Activated naive CD4-positive, alpha-beta T cell treated with anti-CD3 and anti-CD28 coated beads, Interleukin-2, amount 10 ng/mL, durations not matched to agents 7 days and 5 days (primary cell): Measurements from ENCODE around the gene ANAPC13.

Experiments
- CTCF ChIA-PET: fragments of 350-600 bp; sonication (Branson Sonifier 250); formaldehyde crosslinking; loops from one replicate; lab custom pipeline; 2021; ENCODE audit warnings: antibody characterized with exemption; lab: Charles Lee
- DNase-seq: peaks from one replicate; pipeline ENCODE4 v3.0.0-alpha.2; 2020
- H3K27ac Mint-ChIP-seq: one replicate; pipeline ENCODE4 v1.8.0; 2021; ENCODE audit warnings: mild to moderate bottlenecking, moderate library complexity, mixed read lengths
- H3K27me3 Mint-ChIP-seq: one replicate; pipeline ENCODE4 v1.8.0; 2021; ENCODE audit warnings: mild to moderate bottlenecking, mixed read lengths
- H3K36me3 Mint-ChIP-seq: one replicate; pipeline ENCODE4 v1.8.0; 2021; ENCODE audit warnings: mixed read lengths
- H3K4me1 Mint-ChIP-seq: one replicate; pipeline ENCODE4 v1.8.0; 2021; ENCODE audit warnings: mixed read lengths
- H3K4me3 Mint-ChIP-seq: one replicate; pipeline ENCODE4 v1.8.0; 2021; ENCODE audit warnings: mild to moderate bottlenecking, moderate library complexity, mixed read lengths
- H3K9me3 Mint-ChIP-seq: one replicate; pipeline ENCODE4 v1.8.0; 2021; ENCODE audit warnings: mixed read lengths

Gene ANAPC13, protein sequence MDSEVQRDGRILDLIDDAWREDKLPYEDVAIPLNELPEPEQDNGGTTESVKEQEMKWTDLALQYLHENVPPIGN

DNA sequence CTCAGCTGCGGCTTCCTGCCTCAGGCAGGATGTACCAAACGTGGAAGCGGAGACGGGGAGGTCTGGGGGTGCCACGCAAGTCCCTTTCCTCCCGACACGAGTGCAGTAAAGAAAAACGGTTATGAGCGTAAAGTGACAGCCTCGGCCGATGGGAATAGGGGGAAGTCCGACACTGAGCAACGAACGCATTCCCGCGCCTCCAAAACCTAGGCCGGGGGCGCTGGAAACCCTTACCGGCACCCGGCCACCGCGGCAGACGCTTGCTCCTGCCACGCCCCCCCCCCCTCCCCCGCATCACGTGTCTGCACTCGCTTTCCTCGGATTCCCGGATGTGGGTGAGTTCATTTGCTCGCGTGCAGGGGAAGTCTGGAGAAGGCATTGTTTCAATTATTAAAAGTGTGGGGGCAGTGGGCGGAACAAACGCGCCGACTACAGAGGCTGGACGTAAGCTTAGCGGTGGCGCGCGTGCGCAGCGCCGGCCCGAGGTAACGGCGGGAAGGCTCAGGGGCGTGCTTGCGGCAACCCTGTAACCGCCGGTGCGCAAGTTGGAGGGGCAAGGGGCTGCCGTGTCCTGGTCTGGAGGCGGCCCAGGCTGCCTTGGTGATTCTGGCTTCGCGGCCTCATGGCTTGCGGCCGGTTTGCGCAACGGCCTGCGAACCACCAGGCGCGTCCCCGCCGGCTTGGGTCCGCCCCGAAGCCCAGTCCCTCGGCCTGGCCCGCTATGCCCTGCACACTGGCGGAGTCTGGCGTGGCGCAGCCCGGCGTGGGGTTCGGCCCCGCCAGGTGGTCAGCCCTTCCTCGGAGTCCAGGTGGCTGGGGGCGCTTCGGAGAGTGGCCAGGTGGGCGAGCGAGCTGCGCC, at the start of gene ANAPC13, which contains the start of gene CEP63:
TSS of gene ANAPC13 (minus strand) at position 268 of the 859 bp plus-strand sequence. CDS start 3,081 bp downstream, outside the sequence.
TSS of gene CEP63 (plus strand) at position 340 of the 859 bp plus-strand sequence. CDS start 9,264 bp downstream, outside the sequence.
- H3K9me3 Mint-ChIP-seq: no peaks in the 10 kb centered on the region
- peaks cover 49% of the 10 kb centered on the region for H3K4me1 Mint-ChIP-seq
- H3K27ac Mint-ChIP-seq: peak within 1 kb of the TSS; percentile 98
- peak within 1 kb of the TSS; percentile 92 for H3K4me3 Mint-ChIP-seq
- peak; percentile 96 for DNase-seq
- peaks cover 32% of the 10 kb centered on the region for H3K36me3 Mint-ChIP-seq
- CTCF ChIA-PET: interaction anchor here (1.0 kb wide), 1 partner anchor 717 kb away, joined by 3 read pairs; no protein-coding TSS in a partner anchor
- peaks cover 6% of the 10 kb centered on the region for H3K27me3 Mint-ChIP-seq

DNA sequence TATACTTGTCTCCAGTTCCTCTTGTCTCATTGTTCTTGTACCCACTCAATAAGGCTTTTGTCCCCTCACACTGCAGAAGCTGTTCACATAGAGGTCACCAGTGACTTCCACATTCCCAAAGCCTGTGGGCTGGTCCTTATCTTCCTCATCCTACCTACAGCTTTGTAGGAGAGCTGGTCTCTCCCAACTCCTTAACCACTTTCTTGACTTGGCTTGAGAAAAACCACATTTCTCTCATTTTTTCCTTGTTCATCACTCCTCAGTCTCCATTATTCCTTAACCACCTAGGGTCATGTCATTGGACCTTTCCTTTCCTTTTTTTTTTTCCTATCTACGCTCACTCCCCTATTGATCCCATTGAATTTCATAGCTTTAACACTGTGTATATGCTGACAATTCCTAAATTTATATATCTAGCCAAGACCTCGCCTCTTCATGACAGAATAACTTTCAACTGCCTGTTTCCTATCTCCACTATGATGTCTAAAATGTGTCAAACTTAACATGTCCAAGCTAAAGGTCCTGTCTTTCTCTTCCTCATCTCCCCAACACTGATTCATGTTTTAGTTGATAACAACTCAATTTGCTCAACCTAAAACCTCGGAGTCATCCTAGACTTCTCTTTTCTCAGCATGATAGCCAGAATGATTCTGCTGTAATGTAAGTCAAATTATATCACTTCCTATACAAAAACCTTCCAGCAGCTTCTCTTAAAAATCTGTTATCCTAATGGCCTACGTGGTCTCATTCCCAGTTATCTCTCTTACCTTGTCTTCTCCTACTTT, 49.6 kb upstream of the ANAPC13 start:
- no peak for DNase-seq
- Mint-ChIP-seq H3K4me3 (no peak overlapping the region), H3K4me1 (no peaks in the 10 kb centered on the region), H3K27me3 (no peaks in the 10 kb centered on the region), H3K9me3 (no peaks in the 10 kb centered on the region), H3K36me3 (peaks cover 19% of the 10 kb centered on the region), H3K27ac (no peak overlapping the region)
- CTCF ChIA-PET: no interaction called here

DNA sequence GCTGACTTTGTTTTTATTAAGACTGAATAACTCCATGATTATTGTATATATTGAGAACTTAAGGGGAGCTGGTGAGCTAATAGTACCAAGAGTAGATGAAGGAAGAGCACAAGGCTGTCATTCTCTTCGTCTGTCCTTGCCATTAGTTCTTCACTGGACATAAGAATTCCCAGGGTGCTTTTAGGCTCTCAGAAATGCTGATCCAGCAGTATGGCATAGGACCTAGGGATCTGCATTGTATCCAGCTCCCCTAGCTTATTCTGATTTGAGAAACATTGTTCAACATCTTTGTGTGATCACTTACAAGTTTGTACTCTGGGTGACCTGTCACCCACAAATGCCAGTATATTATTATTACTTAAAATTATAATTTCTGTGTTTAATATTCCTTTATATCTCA, 47.7 kb upstream of the ANAPC13 start:
- Mint-ChIP-seq H3K4me3 (no peak overlapping the region), H3K27me3 (no peaks in the 10 kb centered on the region), H3K9me3 (no peaks in the 10 kb centered on the region), H3K4me1 (no peaks in the 10 kb centered on the region), H3K36me3 (peaks cover 19% of the 10 kb centered on the region), H3K27ac (no peak overlapping the region)
- DNase-seq: no peak
- CTCF ChIA-PET: no interaction called here

DNA sequence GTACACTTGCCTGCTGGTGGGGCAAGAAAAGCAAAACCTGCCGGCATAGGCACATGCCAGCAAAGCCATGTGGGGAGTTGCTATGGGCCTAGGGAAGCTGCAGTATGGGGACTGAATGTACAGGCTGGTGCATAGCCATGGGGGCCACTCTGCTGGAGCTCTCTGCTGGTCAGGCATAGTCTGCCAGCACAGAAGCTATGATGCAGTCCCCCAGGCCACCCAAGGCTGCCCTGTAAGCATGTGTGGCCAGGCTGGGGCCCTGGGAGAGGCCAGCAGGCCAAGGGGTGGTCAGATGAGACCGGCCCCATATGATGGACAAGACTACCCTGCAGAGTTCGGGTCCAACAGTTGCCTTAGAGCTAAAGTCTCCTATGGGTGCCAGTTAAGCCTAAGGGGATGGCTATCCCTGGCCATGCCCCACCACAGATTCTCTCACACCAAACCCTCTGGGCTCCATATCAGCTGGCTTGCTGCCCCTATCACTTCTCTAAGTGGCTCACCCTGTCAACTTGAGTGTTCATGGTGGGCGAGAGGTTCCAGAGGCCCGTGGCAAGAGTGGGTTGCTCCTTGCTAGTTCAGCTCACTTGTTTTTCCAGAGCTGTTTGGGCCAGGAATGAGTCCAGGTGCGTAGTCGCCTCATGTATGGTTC, 41.9 kb upstream of the ANAPC13 start:
- peaks cover 38% of the 10 kb centered on the region for H3K9me3 Mint-ChIP-seq
- no peak overlapping the region for H3K4me3 Mint-ChIP-seq
- H3K27me3 Mint-ChIP-seq: no peaks in the 10 kb centered on the region
- no peak overlapping the region for H3K27ac Mint-ChIP-seq
- peaks cover 40% of the 10 kb centered on the region for H3K36me3 Mint-ChIP-seq
- H3K4me1 Mint-ChIP-seq: no peaks in the 10 kb centered on the region
- CTCF ChIA-PET: interaction anchor here (0.6 kb wide), 1 partner anchor 49 kb away, joined by 3 read pairs; no protein-coding TSS in a partner anchor
- no peak for DNase-seq

DNA sequence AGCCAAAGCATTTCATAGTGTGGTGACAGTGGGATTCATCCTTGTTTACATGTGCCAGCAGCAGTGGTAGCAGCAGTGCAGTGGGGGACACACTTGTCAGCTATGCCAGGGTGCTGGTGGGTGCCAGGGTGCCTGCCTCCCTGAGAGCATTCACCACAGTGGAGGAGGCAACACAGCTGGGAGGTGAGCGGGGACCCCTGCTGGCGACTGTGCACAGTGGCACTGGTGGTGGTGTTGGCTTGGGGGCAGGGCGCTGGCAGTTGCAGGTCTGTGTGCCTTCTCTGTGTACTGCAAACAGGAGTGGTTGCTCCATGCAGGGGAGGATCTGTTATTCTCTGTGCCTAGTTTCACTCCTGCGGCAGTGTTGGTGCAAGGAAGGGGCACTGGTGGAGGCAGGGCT, 41.3 kb upstream of the ANAPC13 start:
- peaks cover 44% of the 10 kb centered on the region for H3K36me3 Mint-ChIP-seq
- peaks cover 43% of the 10 kb centered on the region for H3K9me3 Mint-ChIP-seq
- peak; percentile 25 for DNase-seq
- H3K27ac Mint-ChIP-seq: no peak overlapping the region
- H3K4me3 Mint-ChIP-seq: no peak overlapping the region
- CTCF ChIA-PET: no interaction called here
- H3K4me1 Mint-ChIP-seq: no peaks in the 10 kb centered on the region
- no peaks in the 10 kb centered on the region for H3K27me3 Mint-ChIP-seq

DNA sequence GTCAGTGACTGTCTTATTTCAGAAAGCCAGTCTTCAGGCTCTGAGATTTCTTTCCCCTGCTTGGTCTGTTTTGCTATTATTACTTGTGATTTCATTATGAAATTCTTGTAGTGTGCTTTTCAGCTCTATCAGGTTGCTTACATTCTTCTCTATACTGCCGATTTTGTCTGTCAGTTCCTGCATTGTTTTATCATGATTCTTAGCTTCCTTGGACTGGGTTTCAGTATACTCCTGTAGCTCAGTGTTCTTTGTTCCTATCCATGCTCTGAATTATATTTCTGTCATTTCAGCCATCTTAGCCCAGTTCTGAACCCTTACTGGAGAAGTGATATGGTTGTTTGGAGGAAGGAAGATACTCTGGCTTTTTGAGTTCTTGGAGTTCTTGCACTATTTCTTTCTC, 40.5 kb upstream of the ANAPC13 start:
- Mint-ChIP-seq H3K4me1 (no peaks in the 10 kb centered on the region), H3K4me3 (no peak overlapping the region), H3K27me3 (no peaks in the 10 kb centered on the region), H3K27ac (no peak overlapping the region), H3K9me3 (peaks cover 47% of the 10 kb centered on the region), H3K36me3 (peaks cover 46% of the 10 kb centered on the region)
- CTCF ChIA-PET: no interaction called here
- no peak for DNase-seq

DNA sequence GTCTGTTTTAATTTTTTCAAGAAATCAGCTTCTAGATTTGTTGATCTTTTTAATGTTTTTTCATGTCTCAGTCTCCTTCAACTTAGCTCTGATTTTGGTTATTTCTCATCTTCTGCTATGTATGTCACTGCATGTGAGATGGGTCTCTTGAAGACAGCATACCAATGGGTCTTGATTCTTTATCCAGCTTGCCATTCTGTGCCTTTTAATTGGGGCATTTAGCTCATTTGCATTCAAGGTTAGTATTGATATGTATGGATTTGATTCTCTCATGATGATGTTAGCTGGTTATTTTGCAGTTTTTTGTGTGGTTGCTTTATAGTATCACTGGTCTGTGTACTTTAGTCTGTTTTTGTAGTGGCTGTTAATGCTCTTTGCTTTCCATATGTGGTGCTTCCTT, 39.5 kb upstream of the ANAPC13 start:
- Mint-ChIP-seq H3K36me3 (peaks cover 49% of the 10 kb centered on the region), H3K27me3 (no peaks in the 10 kb centered on the region), H3K9me3 (peaks cover 50% of the 10 kb centered on the region), H3K4me3 (no peak overlapping the region), H3K4me1 (no peaks in the 10 kb centered on the region), H3K27ac (no peak overlapping the region)
- DNase-seq: no peak
- CTCF ChIA-PET: no interaction called here

DNA sequence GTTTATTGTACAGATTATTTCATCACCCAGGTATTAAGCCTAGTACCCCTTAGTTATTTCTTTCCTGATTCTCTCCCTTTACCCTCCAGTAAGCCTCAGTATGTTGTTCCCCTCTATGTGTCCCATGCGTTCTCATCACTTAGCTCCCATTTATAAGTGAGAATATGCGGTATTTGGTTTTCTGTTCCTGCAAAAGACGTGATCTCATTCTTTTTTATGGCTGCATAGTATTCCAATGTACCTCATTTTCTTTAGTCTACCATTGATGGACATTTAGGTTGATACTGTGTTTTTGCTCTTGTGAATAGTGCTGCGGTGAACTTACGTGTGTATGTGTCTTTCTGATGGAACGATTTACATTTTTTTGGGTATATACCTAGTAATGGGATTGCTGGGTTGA, 36.8 kb upstream of the ANAPC13 start:
- Mint-ChIP-seq H3K4me3 (no peak overlapping the region), H3K36me3 (peaks cover 54% of the 10 kb centered on the region), H3K27me3 (no peaks in the 10 kb centered on the region), H3K4me1 (peaks cover 3% of the 10 kb centered on the region), H3K9me3 (peaks cover 52% of the 10 kb centered on the region), H3K27ac (no peak overlapping the region)
- no peak for DNase-seq
- CTCF ChIA-PET: no interaction called here

DNA sequence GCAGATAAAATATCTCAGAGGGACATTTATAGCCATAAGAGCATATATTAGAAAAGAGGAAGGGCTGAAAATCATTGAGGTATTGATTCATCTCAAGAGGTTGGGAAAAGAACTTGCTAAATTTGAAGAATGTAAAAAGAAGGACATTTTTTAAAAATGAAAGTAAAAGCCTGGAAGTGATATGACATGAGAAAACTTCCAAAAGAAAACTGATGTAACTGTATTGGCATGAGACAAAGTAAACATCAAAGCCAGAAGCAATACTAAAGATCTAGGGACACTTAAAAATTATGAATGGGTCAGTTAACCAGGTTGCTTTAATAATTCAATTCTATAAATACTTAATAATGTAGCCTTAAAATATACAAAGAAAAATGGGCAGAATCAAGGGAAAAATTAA, 32.0 kb upstream of the ANAPC13 start:
- peaks cover 27% of the 10 kb centered on the region for H3K36me3 Mint-ChIP-seq
- no peak for DNase-seq
- no peaks in the 10 kb centered on the region for H3K27me3 Mint-ChIP-seq
- H3K27ac Mint-ChIP-seq: no peak overlapping the region
- no peak overlapping the region for H3K4me3 Mint-ChIP-seq
- CTCF ChIA-PET: no interaction called here
- peaks cover 4% of the 10 kb centered on the region for H3K4me1 Mint-ChIP-seq
- peaks cover 16% of the 10 kb centered on the region for H3K9me3 Mint-ChIP-seq

DNA sequence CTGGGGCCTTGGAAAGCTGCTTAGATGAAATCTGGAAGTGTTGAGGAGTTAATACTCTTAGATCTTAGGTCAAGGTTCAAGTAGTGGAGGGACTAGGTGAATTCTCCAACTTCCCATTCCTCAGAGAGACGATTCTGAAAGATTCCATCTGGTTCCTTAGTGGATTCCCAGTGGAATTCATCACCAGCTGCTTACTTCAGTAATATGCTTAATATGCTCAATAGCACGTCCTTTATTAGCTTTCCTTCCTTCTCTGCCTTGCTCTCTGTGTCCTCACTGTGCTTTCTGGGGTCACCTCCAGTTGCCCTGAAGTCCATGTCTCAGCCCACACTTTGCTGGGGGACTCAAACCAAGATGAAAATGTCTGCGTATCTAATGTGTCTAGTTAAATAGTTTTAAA, 31.1 kb upstream of the ANAPC13 start:
- H3K4me1 Mint-ChIP-seq: peaks cover 4% of the 10 kb centered on the region
- H3K27ac Mint-ChIP-seq: no peak overlapping the region
- no peak overlapping the region for H3K4me3 Mint-ChIP-seq
- CTCF ChIA-PET: no interaction called here
- H3K27me3 Mint-ChIP-seq: no peaks in the 10 kb centered on the region
- no peak for DNase-seq
- H3K36me3 Mint-ChIP-seq: peaks cover 20% of the 10 kb centered on the region
- H3K9me3 Mint-ChIP-seq: peaks cover 8% of the 10 kb centered on the region

DNA sequence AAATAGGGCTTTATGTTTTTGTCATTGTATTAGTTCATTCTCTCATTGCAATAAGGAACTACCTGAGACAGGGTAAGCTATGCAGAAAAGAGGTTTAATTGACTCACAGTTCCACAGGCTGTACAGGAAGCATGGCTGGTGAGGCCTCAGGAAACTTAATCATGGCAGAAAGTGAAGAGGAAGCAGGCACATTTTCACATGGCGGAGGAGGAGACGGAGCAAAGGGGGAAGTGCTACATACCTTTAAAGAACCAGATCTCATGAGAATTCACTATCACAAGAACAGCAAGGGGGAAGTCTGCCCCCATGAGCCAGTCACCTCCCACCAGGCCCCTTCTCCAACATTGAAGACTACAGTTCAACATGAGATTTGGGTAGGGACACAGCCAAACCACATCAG, 25.7 kb upstream of the ANAPC13 start:
- Mint-ChIP-seq H3K27ac (no peak overlapping the region), H3K36me3 (peaks cover 47% of the 10 kb centered on the region), H3K27me3 (no peaks in the 10 kb centered on the region), H3K4me1 (peaks cover 2% of the 10 kb centered on the region), H3K9me3 (peaks cover 5% of the 10 kb centered on the region), H3K4me3 (no peak overlapping the region)
- no peak for DNase-seq
- CTCF ChIA-PET: no interaction called here

DNA sequence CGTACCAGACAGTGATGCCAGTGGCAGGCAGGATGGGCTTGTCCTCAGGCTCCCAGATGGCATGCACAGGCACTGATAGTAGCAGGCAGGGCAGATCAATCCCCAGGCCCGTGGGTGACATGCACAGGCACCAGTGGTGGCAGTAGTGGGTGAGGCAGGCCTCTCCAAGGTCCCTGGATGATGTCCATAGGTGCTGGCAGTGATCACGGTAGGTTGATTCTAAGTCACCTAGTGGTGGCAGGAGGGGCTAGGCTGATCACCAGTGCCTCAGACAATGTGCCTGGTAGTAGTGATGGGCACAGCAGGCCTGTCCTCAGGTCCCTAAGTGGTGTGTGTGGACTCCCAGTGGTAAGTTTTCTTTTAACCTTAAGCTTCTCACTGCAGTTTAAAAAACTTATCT, 19.7 kb upstream of the ANAPC13 start:
- Mint-ChIP-seq H3K27me3 (no peaks in the 10 kb centered on the region), H3K27ac (no peak overlapping the region), H3K4me1 (no peaks in the 10 kb centered on the region), H3K36me3 (peaks cover 83% of the 10 kb centered on the region), H3K9me3 (peaks cover 28% of the 10 kb centered on the region), H3K4me3 (no peak overlapping the region)
- DNase-seq: no peak
- CTCF ChIA-PET: no interaction called here

DNA sequence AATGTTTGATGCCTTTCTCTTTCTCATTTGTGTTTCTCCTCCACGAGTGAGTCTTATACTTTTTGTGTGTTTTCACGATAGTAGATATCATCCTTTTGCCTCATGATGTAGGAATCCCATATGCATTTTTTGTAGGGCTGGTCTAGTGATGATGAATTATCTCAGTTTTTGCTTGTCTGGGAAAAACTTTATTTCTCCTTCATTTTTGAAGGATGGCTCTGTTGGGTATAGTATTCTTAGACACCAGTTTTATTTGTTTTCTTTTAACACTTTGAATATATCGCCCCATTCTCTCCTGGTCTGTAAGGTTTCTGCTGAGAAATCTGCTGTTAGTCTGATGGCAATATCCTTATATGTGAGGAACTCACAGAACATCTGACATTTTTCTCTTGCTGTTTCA, 18.3 kb upstream of the ANAPC13 start:
- H3K4me3 Mint-ChIP-seq: no peak overlapping the region
- no peaks in the 10 kb centered on the region for H3K4me1 Mint-ChIP-seq
- H3K9me3 Mint-ChIP-seq: peaks cover 30% of the 10 kb centered on the region
- no peaks in the 10 kb centered on the region for H3K27me3 Mint-ChIP-seq
- CTCF ChIA-PET: no interaction called here
- H3K36me3 Mint-ChIP-seq: peaks cover 80% of the 10 kb centered on the region
- DNase-seq: no peak
- H3K27ac Mint-ChIP-seq: no peak overlapping the region

DNA sequence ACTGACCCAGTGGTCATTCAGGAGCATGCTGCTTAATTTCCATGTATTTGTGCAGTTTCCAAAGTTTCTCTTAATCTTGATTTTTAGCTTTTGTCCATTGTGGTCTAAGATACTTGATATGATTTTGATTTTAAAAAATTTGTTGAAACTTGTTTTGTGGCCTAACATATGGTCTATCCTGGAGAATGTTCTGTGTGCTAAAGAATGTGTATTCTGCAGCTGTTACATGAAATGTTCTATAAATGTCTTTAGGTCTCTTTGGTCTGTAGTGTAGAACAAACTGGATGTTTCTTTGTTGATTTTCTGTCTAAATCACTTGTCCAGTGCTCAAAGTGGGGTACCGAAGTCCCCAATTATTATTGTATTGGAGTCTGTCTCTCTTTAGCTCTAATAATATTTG, 17.5 kb upstream of the ANAPC13 start:
- H3K4me3 Mint-ChIP-seq: no peak overlapping the region
- H3K27me3 Mint-ChIP-seq: no peaks in the 10 kb centered on the region
- H3K27ac Mint-ChIP-seq: no peak overlapping the region
- H3K4me1 Mint-ChIP-seq: no peaks in the 10 kb centered on the region
- peaks cover 30% of the 10 kb centered on the region for H3K9me3 Mint-ChIP-seq
- CTCF ChIA-PET: no interaction called here
- peaks cover 80% of the 10 kb centered on the region for H3K36me3 Mint-ChIP-seq
- DNase-seq: no peak
